ENCODE measurements around the gene ZFR. TPM values are rescaled to one million over a fixed set of nuclear protein-coding genes. Genes with fewer than 3 reads are reported as not detected.
"Not testable (repeated sequence)": the region's sequence is repeated elsewhere in the genome, so short reads cannot be mapped to it uniquely, and the experiment has no call there.

The ZFR gene
- total RNA-seq, 1 experiment from 2014 or later, result 62.4 TPM

DNA sequence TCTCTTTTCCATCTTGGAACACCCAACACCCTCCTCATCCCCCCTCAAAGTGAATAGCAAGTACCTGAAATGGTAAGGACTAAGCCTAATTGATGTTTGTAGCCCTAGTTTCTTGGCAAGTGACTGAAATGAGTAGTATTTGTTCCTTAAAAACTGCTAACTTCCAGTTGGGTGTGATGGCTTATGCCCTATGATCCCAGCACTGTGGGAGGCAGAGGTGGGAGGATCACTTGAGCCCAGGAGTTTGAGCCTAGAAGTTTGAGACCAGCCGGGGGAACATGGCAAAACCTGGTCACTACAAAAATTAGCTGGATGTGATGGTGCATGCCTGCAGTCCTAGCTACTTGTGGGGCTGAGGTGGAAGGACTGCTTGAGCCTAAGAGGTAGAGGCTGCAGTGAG is 44.1 kb downstream of the ZFR start:
- H2BK20ac ChIP-seq (ENCODE audit: low read depth, low read length, poor library complexity, severe bottlenecking), result no peak overlapping the region
- Mint-ChIP-seq H3K4me3 (no peak overlapping the region), H3K27ac (peak overlapping the region in 1 of 3 experiments; percentile 28; a peak in 1 of 7 replicates), H3K4me1 (no peaks in the 10 kb centered on the region), H3K9me3 (no peaks in the 10 kb centered on the region), H3K27me3 (ENCODE audit: low read depth) (peaks cover 1% of the 10 kb centered on the region; the same call in 1 of the 2 replicates), H3K36me3 (ENCODE audit: insufficient read depth in 1 of 3, low read depth in 3 of 3) (peaks cover 40 to 93% (median 83%) of the 10 kb centered on the region in 3 experiments; a peak in 6 of 7 replicates)
- no peaks in the 10 kb centered on the region for H3K4me1 ChIP-seq (ENCODE audit: insufficient read depth, low read length)
- H3K79me1 ChIP-seq (ENCODE audit: insufficient read depth, low read depth, low read length, poor library complexity, severe bottlenecking), result no peaks in the 10 kb centered on the region
- no peak overlapping the region for H2BK120ac ChIP-seq (ENCODE audit: low read depth, low read length, poor library complexity, severe bottlenecking)
- no peak overlapping the region for H3K9ac ChIP-seq (ENCODE audit: extremely low read depth, insufficient read length, low read length)
- TF ChIP-seq, protein P1, sequence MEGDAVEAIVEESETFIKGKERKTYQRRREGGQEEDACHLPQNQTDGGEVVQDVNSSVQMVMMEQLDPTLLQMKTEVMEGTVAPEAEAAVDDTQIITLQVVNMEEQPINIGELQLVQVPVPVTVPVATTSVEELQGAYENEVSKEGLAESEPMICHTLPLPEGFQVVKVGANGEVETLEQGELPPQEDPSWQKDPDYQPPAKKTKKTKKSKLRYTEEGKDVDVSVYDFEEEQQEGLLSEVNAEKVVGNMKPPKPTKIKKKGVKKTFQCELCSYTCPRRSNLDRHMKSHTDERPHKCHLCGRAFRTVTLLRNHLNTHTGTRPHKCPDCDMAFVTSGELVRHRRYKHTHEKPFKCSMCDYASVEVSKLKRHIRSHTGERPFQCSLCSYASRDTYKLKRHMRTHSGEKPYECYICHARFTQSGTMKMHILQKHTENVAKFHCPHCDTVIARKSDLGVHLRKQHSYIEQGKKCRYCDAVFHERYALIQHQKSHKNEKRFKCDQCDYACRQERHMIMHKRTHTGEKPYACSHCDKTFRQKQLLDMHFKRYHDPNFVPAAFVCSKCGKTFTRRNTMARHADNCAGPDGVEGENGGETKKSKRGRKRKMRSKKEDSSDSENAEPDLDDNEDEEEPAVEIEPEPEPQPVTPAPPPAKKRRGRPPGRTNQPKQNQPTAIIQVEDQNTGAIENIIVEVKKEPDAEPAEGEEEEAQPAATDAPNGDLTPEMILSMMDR (conservative IDR thresholded peaks at IDR 0.05), result no peak
- H2AK5ac ChIP-seq (ENCODE audit: insufficient read length, low read length), result no peak overlapping the region
- no peaks in the 10 kb centered on the region for H3K79me2 ChIP-seq (ENCODE audit: insufficient read depth, low read length)
- H2BK12ac ChIP-seq (ENCODE audit: insufficient read length, low read depth, low read length), result no peak overlapping the region
- H3K9me3 ChIP-seq (ENCODE audit: control insufficient read depth, low read depth, low read length), result no peaks in the 10 kb centered on the region
- no peaks in the 10 kb centered on the region for H4K20me1 ChIP-seq (ENCODE audit: control insufficient read depth, insufficient read depth, insufficient read length)
- no peak overlapping the region for H3K56ac ChIP-seq (ENCODE audit: insufficient read length, low read depth, low read length)
- no peak overlapping the region for H3K4me2 ChIP-seq (ENCODE audit: insufficient read depth, insufficient read length, low read length)
- H3K23me2 ChIP-seq (ENCODE audit: insufficient read length, low read depth, low read length, poor library complexity, severe bottlenecking), result no peaks in the 10 kb centered on the region
- no peak overlapping the region for H3K27ac ChIP-seq (ENCODE audit: insufficient read length, low read depth, low read length)
- no peak for DNase-seq
- H3K4ac ChIP-seq (ENCODE audit: low read depth, low read length), result no peak overlapping the region
- H2BK5ac ChIP-seq (ENCODE audit: insufficient read length, low read length), result no peak overlapping the region
- H4K91ac ChIP-seq (ENCODE audit: insufficient read length, low read depth, low read length), result no peak overlapping the region
- H3K23ac ChIP-seq (ENCODE audit: insufficient read length, low read depth, low read length), result no peak overlapping the region
- H3K27me3 ChIP-seq (ENCODE audit: insufficient read depth, low read length), result no peaks in the 10 kb centered on the region
- no peak overlapping the region for H4K5ac ChIP-seq (ENCODE audit: insufficient read length, low read depth, low read length)
- no peak overlapping the region for H4K8ac ChIP-seq (replicated peaks; ENCODE audit: insufficient read length, low read depth, low read length)
- H3K14ac ChIP-seq (ENCODE audit: insufficient read depth, low read length), result no peak overlapping the region
- H2AFZ ChIP-seq (ENCODE audit: low read length), result no peak overlapping the region
- H3K18ac ChIP-seq (ENCODE audit: insufficient read length, low read depth, low read length), result no peak overlapping the region
- no peak overlapping the region for H2BK15ac ChIP-seq (ENCODE audit: low read depth, low read length)
- H3T11ph ChIP-seq (ENCODE audit: low read length), result no peak overlapping the region
- no CpG with 5 or more reads among the region's 1 CpG for WGBS (ENCODE audit: extremely low coverage, insufficient read length, low lambda C conversion rate)

DNA sequence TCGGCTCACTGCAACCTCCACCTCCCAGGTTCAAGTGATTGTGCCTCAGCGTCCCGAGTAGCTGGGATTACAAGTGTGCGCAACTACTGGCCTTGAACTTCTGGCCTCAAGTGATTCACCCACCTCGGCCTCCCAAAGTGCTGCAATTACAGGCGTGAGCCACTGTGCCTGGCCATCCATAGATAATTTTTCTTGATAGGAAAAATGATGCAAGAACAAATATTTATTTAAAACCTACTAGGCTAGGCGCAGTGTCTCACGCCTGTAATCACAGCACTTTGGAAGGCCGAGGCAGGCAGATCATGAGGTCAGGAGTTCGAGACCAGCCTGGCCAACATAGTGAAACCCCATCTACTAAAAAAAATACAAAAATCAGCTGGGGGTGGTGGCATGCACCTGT is 45.8 kb downstream of the ZFR start:
- DNase-seq; H3K23ac ChIP-seq (ENCODE audit: insufficient read length, low read depth, low read length); H3K27ac Mint-ChIP-seq; H3K4me1 ChIP-seq (ENCODE audit: insufficient read depth, low read length); H3K56ac ChIP-seq (ENCODE audit: insufficient read length, low read depth, low read length); H2BK12ac ChIP-seq (ENCODE audit: insufficient read length, low read depth, low read length); H2BK5ac ChIP-seq (ENCODE audit: insufficient read length, low read length); H3K9me3 Mint-ChIP-seq; H2BK20ac ChIP-seq (ENCODE audit: low read depth, low read length, poor library complexity, severe bottlenecking); H3K18ac ChIP-seq (ENCODE audit: insufficient read length, low read depth, low read length); H3K27me3 Mint-ChIP-seq (ENCODE audit: low read depth); H3K4me2 ChIP-seq (ENCODE audit: insufficient read depth, insufficient read length, low read length); H3T11ph ChIP-seq (ENCODE audit: low read length); H3K79me1 ChIP-seq (ENCODE audit: insufficient read depth, low read depth, low read length, poor library complexity, severe bottlenecking); H4K20me1 ChIP-seq (ENCODE audit: control insufficient read depth, insufficient read depth, insufficient read length); H3K9ac ChIP-seq (ENCODE audit: extremely low read depth, insufficient read length, low read length); H3K14ac ChIP-seq (ENCODE audit: insufficient read depth, low read length); H3K23me2 ChIP-seq (ENCODE audit: insufficient read length, low read depth, low read length, poor library complexity, severe bottlenecking); H4K8ac ChIP-seq (replicated peaks; ENCODE audit: insufficient read length, low read depth, low read length); H3K79me2 ChIP-seq (ENCODE audit: insufficient read depth, low read length); H3K27me3 ChIP-seq (ENCODE audit: insufficient read depth, low read length); H2BK15ac ChIP-seq (ENCODE audit: low read depth, low read length); H3K27ac ChIP-seq (ENCODE audit: insufficient read length, low read depth, low read length); H3K4me3 Mint-ChIP-seq; H3K9me3 ChIP-seq (ENCODE audit: control insufficient read depth, low read depth, low read length); H4K5ac ChIP-seq (ENCODE audit: insufficient read length, low read depth, low read length); H3K4me1 Mint-ChIP-seq; H2BK120ac ChIP-seq (ENCODE audit: low read depth, low read length, poor library complexity, severe bottlenecking); H2AFZ ChIP-seq (ENCODE audit: low read length); H3K4ac ChIP-seq (ENCODE audit: low read depth, low read length); H4K91ac ChIP-seq (ENCODE audit: insufficient read length, low read depth, low read length); H2AK5ac ChIP-seq (ENCODE audit: insufficient read length, low read length): not testable (repeated sequence)
- peaks cover 35 to 92% (median 89%) of the 10 kb centered on the region in 3 experiments; a peak in 6 of 7 replicates for H3K36me3 Mint-ChIP-seq (ENCODE audit: insufficient read depth in 1 of 3, low read depth in 3 of 3)
- no CpG with 5 or more reads among the region's 10 CpGs for WGBS (ENCODE audit: extremely low coverage, insufficient read length, low lambda C conversion rate)
